Stomach (tissue), 4 donors: ENCODE results near the gene PKDCC.

Source experiments
- POLR2A ChIP-seq, 4 donors: fragments of 450-650 bp; IDR thresholded peaks; one replicate each; pipeline ENCODE4 v1.6.1; 2016; ENCODE audit warnings: antibody characterized with exemption in 4 of 4, control low read depth in 2 of 4, mild to moderate bottlenecking in 1 of 4, moderate library complexity in 1 of 4
- TF ChIP-seq, protein P1 (sequence below), 7 experiments: fragments of 450-650 bp in 4 of 7; fragments of 200-600 bp in 3 of 7; sonication (generic) in 3 of 7; IDR thresholded peaks; one replicate each; pipeline ENCODE4 v1.5.1; 2016 to 2019; ENCODE audit warnings: antibody characterized with exemption in 7 of 7, control low read depth in 2 of 7, mild to moderate bottlenecking in 1 of 7

DNA sequence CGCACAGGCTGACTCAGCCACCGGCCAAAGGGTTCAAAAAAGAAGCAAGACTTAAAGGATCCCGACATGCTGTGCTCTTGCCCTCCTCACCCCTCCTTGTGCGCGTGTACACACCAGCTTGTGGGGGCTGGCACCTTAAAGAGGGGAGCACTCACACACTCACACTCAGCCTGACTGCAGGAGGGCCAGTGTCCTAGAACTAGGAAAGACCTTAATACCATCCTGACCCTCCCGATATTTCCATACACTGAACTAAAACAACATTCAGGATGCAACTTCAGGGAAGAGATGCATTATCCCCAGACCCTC lies 5.6 kb downstream of the PKDCC start:
- TF ChIP-seq, protein P1, sequence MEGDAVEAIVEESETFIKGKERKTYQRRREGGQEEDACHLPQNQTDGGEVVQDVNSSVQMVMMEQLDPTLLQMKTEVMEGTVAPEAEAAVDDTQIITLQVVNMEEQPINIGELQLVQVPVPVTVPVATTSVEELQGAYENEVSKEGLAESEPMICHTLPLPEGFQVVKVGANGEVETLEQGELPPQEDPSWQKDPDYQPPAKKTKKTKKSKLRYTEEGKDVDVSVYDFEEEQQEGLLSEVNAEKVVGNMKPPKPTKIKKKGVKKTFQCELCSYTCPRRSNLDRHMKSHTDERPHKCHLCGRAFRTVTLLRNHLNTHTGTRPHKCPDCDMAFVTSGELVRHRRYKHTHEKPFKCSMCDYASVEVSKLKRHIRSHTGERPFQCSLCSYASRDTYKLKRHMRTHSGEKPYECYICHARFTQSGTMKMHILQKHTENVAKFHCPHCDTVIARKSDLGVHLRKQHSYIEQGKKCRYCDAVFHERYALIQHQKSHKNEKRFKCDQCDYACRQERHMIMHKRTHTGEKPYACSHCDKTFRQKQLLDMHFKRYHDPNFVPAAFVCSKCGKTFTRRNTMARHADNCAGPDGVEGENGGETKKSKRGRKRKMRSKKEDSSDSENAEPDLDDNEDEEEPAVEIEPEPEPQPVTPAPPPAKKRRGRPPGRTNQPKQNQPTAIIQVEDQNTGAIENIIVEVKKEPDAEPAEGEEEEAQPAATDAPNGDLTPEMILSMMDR (IDR thresholded peaks at IDR 0.05), result no peak
- TF ChIP-seq POLR2A (IDR thresholded peaks at IDR 0.05), result no peak
